RWPE2 (cell line): ENCODE data around the gene MYOCD.

ENCODE experiments used
- ATAC-seq: fragments of 200-7000 bp; cut with Tn5 transposase; 3 replicates; pipeline ENCODE4 v1.9.1; 2021; ENCODE audit warnings: low read depth
- DNase-seq: peaks from one replicate; pipeline ENCODE4 v3.0.0-alpha.2; 2020; ENCODE audit warnings: low spot score
- H3K27ac ChIP-seq: fragments of 450-650 bp; 2 replicates; pipeline ENCODE4 v1.5.1; 2017; ENCODE audit warnings: mild to moderate bottlenecking; ENCODE audit not compliant: poor library complexity, severe bottlenecking
- H3K27me3 ChIP-seq: fragments of 250-450 bp; sonication (Bioruptor Pico); 2 replicates; pipeline ENCODE4 v1.5.1; 2021; ENCODE audit warnings: mild to moderate bottlenecking, moderate library complexity; ENCODE audit not compliant: insufficient read depth, poor library complexity, severe bottlenecking
- H3K36me3 ChIP-seq: fragments of 250-450 bp; sonication (Bioruptor Pico); 2 replicates; pipeline ENCODE4 v1.5.1; 2020; ENCODE audit warnings: low read depth, mild to moderate bottlenecking, moderate library complexity
- H3K4me1 ChIP-seq: fragments of 250-450 bp; sonication (Bioruptor Pico); 2 replicates; pipeline ENCODE4 v1.5.1; 2021; ENCODE audit warnings: mild to moderate bottlenecking, moderate library complexity; ENCODE audit not compliant: insufficient read depth, poor library complexity, severe bottlenecking
- H3K4me3 ChIP-seq: fragments of 250-450 bp; sonication (Bioruptor Pico); 2 replicates; pipeline ENCODE4 v1.5.1; 2021; ENCODE audit warnings: mild to moderate bottlenecking, moderate library complexity; ENCODE audit not compliant: severe bottlenecking
- H3K9me3 ChIP-seq: fragments of 250-450 bp; sonication (Bioruptor Pico); 2 replicates; pipeline ENCODE4 v1.5.1; 2021; ENCODE audit warnings: mild to moderate bottlenecking, moderate library complexity; ENCODE audit not compliant: severe bottlenecking
- TF ChIP-seq, protein P1 (sequence below): fragments of 450-650 bp; IDR thresholded peaks from one replicate; pipeline ENCODE4 v1.5.1; 2017; ENCODE audit warnings: mild to moderate bottlenecking, moderate library complexity; ENCODE audit not compliant: poor library complexity, severe bottlenecking

MYOCD gene

DNA sequence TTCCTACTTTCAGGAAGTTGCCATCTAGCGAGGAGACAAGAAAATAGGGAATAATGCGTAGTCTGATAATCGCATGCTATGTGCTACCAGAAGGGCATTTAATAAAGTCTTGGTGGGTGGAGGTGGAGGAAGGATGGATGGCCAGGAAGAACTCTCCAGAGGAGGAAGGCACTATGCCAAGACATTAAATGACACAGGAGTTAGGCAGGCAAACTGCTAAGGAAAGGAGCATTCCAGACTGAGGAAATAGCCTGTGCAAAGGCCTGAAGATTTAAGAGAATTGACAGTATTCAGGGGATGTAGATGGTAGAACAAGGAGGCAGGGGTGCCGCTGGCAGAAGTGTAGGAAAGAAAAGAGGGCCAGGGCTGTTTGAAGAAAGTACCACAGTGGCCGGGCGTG, 104.3 kb downstream of the MYOCD start:
- no peaks in the 10 kb centered on the region for H3K4me1 ChIP-seq
- ATAC-seq (no peak), DNase-seq (no peak)
- no peaks in the 10 kb centered on the region for H3K36me3 ChIP-seq
- H3K27me3 ChIP-seq: peaks cover 12% of the 10 kb centered on the region
- no peak overlapping the region for H3K4me3 ChIP-seq
- H3K9me3 ChIP-seq: no peaks in the 10 kb centered on the region
- TF ChIP-seq, protein P1, sequence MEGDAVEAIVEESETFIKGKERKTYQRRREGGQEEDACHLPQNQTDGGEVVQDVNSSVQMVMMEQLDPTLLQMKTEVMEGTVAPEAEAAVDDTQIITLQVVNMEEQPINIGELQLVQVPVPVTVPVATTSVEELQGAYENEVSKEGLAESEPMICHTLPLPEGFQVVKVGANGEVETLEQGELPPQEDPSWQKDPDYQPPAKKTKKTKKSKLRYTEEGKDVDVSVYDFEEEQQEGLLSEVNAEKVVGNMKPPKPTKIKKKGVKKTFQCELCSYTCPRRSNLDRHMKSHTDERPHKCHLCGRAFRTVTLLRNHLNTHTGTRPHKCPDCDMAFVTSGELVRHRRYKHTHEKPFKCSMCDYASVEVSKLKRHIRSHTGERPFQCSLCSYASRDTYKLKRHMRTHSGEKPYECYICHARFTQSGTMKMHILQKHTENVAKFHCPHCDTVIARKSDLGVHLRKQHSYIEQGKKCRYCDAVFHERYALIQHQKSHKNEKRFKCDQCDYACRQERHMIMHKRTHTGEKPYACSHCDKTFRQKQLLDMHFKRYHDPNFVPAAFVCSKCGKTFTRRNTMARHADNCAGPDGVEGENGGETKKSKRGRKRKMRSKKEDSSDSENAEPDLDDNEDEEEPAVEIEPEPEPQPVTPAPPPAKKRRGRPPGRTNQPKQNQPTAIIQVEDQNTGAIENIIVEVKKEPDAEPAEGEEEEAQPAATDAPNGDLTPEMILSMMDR: no peak
- H3K27ac ChIP-seq: no peak overlapping the region

DNA sequence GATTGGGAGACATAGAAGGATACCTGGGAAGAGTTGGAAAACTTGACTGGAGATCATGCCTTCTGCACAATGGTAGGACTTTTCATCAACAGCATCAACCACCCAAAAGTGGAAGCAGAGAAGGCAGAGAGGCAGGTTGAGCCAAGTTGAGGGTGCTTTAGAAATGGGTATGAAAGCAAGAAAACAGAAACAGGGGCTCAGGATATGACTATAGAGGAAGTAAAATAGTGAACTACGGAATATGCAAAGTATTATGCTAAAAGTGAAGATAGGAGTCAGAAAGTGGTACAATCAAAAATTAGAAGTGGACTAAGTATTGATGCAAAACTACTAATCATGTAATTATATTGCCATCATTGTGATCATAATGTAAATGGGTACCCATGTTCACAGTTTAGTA, 107.5 kb downstream of the MYOCD start:
- H3K9me3 ChIP-seq: no peaks in the 10 kb centered on the region
- H3K4me3 ChIP-seq: no peak overlapping the region
- peaks cover 12% of the 10 kb centered on the region for H3K27me3 ChIP-seq
- H3K36me3 ChIP-seq: no peaks in the 10 kb centered on the region
- H3K4me1 ChIP-seq: no peaks in the 10 kb centered on the region
- TF ChIP-seq, protein P1: no peak
- no peak overlapping the region for H3K27ac ChIP-seq
- no peak for ATAC-seq
- no peak for DNase-seq

DNA sequence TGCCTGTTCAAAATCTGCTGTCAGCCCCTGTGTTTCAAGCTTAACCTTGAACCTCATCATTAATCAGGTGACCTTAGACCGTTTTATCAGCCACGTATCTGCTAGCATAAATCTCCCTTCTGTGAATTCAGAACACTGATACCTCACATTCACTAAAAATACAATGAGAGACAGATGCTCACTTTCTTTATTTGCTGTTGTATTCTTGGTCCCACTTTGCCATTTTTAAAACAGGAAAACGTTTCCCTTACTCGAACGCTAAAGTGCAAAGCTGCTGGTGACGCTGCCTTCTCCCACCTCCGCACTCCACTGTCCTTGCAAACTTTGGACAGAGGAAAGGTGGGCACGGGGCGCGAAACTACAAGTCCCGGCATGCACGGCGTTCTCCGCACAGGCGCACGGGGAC, 123.4 kb downstream of the MYOCD start:
- TF ChIP-seq, protein P1: no peak
- H3K27ac ChIP-seq: no peak overlapping the region
- H3K27me3 ChIP-seq: no peaks in the 10 kb centered on the region
- no peaks in the 10 kb centered on the region for H3K9me3 ChIP-seq
- DNase-seq (no peak), ATAC-seq (no peak; the same call in 2 of the 3 replicates)
- H3K4me3 ChIP-seq: peak overlapping the region; percentile 77
- no peaks in the 10 kb centered on the region for H3K36me3 ChIP-seq
- H3K4me1 ChIP-seq: no peaks in the 10 kb centered on the region

DNA sequence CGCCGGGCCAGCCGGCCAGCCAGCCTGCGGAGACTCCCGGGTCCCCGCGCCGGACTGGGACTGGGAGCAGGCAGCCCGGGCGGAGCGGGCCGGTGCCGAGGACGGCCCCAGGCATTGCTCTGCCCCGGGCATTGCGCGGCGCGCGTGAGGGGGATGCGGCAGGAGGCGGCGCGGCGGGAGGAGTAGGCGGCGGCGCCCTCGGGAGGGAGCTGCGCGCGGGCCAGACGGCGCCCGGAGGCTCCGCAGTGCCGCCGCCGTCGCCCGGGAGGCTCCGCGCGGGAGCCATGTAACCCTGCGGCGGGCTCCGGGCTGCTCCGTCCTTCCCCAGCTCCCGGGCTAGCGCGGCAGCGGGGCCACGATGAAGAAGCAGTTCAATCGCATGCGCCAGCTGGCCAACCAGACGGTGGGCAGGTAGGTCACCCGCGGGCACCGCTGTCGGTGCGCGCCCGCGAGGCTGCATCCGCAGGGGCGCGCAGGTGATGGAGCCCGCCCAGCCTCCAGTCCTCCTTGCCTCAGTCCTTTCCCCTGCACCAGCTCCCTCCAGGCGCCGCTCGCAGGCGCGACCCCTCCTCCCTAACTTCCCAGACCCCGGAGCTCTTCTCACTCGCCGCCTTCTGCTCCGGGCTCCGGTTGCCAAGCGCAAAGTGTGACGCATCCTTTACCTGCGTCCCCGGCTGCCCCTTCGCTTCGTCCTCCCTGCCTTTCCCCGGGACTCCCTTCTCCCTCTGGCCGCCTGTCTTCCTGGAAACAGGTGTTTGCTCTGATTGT, 124.0 kb downstream of the MYOCD start, which contains the start of gene ARHGAP44:
TSS of gene ARHGAP44 (plus strand) at position 18 of the 768 bp plus-strand sequence. CDS start at position 359, 341 bp downstream.
- Histone ChIP-seq H3K27ac (no peak within 1 kb of the TSS), H3K27me3 (no peaks in the 10 kb centered on the region), H3K4me1 (no peaks in the 10 kb centered on the region), H3K4me3 (peak within 1 kb of the TSS; percentile 77), H3K9me3 (no peaks in the 10 kb centered on the region), H3K36me3 (no peaks in the 10 kb centered on the region)
- DNase-seq (peak; percentile 63), ATAC-seq (peak; percentile 89)
- TF ChIP-seq, protein P1: no peak
